Measurements from ENCODE around the gene ENTPD1.
A peak's percentile ranks its signal among the peaks of the same experiment; 100 is the strongest.
"Not testable (repeated sequence)": the region's sequence is repeated elsewhere in the genome, so short reads cannot be mapped to it uniquely, and the experiment has no call there.

ENTPD1 gene

GRCh38 chr10:95796504-95796903 is 40.5 kb downstream of the ENTPD1 start:
- peaks cover 61% of the 10 kb centered on the region for H3K4me1 Mint-ChIP-seq (ENCODE audit: low read depth)
- H3K4me3 Mint-ChIP-seq: peak overlapping the region; percentile 4
- peaks cover 19% of the 10 kb centered on the region for H3K9me3 Mint-ChIP-seq
- no peaks in the 10 kb centered on the region for H3K27me3 Mint-ChIP-seq (ENCODE audit: low read depth)
- peaks cover 41% of the 10 kb centered on the region for H3K36me3 Mint-ChIP-seq (ENCODE audit: low read depth)
- H3K27ac Mint-ChIP-seq: peak overlapping the region; percentile 58

GRCh38 chr10:95798096-95798855 is 42.3 kb downstream of the ENTPD1 start:
- peak overlapping the region; percentile 11 for H3K4me3 Mint-ChIP-seq

GRCh38 chr10:95800286-95800685 is 44.3 kb downstream of the ENTPD1 start:
- peak overlapping the region; percentile 12 for H3K4me3 Mint-ChIP-seq
- peaks cover 44% of the 10 kb centered on the region for H3K4me1 Mint-ChIP-seq (ENCODE audit: low read depth)
- peaks cover 42% of the 10 kb centered on the region for H3K9me3 Mint-ChIP-seq
- H3K27me3 Mint-ChIP-seq (ENCODE audit: low read depth): not testable (repeated sequence)
- H3K27ac Mint-ChIP-seq: peak overlapping the region; percentile 59
- peaks cover 41% of the 10 kb centered on the region for H3K36me3 Mint-ChIP-seq (ENCODE audit: low read depth)

More at GRCh38 chr10:95798096-95798855, 42.3 kb downstream of the ENTPD1 start:
- H3K4me1 Mint-ChIP-seq (ENCODE audit: low read depth): peaks cover 47% of the 10 kb centered on the region
- H3K27me3 Mint-ChIP-seq (ENCODE audit: low read depth): no peaks in the 10 kb centered on the region
- peak overlapping the region; percentile 11 for H3K27ac Mint-ChIP-seq
- H3K9me3 Mint-ChIP-seq: peaks cover 31% of the 10 kb centered on the region
- peaks cover 41% of the 10 kb centered on the region for H3K36me3 Mint-ChIP-seq (ENCODE audit: low read depth)

- H3K27ac Mint-ChIP-seq: not testable (repeated sequence)
- peaks cover 19% of the 10 kb centered on the region for H3K4me1 Mint-ChIP-seq (ENCODE audit: low read depth)
Observed at GRCh38 chr10:95806687-95807380, 50.9 kb downstream of the ENTPD1 start.

GRCh38 chr10:95808705-95809308 is 52.8 kb downstream of the ENTPD1 start:
- H3K4me1 Mint-ChIP-seq (ENCODE audit: low read depth): peaks cover 15% of the 10 kb centered on the region
- peaks cover 18% of the 10 kb centered on the region for H3K9me3 Mint-ChIP-seq
- peaks cover 28% of the 10 kb centered on the region for H3K36me3 Mint-ChIP-seq (ENCODE audit: low read depth)

More at GRCh38 chr10:95806687-95807380, 50.9 kb downstream of the ENTPD1 start:
- H3K36me3 Mint-ChIP-seq (ENCODE audit: low read depth): peaks cover 33% of the 10 kb centered on the region
- not testable (repeated sequence) for H3K4me3 Mint-ChIP-seq; H3K27me3 Mint-ChIP-seq (ENCODE audit: low read depth)
- peaks cover 32% of the 10 kb centered on the region for H3K9me3 Mint-ChIP-seq

GRCh38 chr10:95809370-95810197 is 53.6 kb downstream of the ENTPD1 start:
- H3K9me3 Mint-ChIP-seq: peaks cover 12% of the 10 kb centered on the region
- H3K4me3 Mint-ChIP-seq: no peak overlapping the region
- H3K4me1 Mint-ChIP-seq (ENCODE audit: low read depth): peaks cover 13% of the 10 kb centered on the region
- peaks cover 2% of the 10 kb centered on the region for H3K27me3 Mint-ChIP-seq (ENCODE audit: low read depth)
- peaks cover 23% of the 10 kb centered on the region for H3K36me3 Mint-ChIP-seq (ENCODE audit: low read depth)
- H3K27ac Mint-ChIP-seq: no peak overlapping the region

More at GRCh38 chr10:95808705-95809308, 52.8 kb downstream of the ENTPD1 start:
- not testable (repeated sequence) for H3K27me3 Mint-ChIP-seq (ENCODE audit: low read depth); H3K4me3 Mint-ChIP-seq; H3K27ac Mint-ChIP-seq

- Mint-ChIP-seq H3K9me3 (peaks cover 12% of the 10 kb centered on the region), H3K27me3 (ENCODE audit: low read depth) (peaks cover 2% of the 10 kb centered on the region), H3K27ac (no peak overlapping the region), H3K36me3 (ENCODE audit: low read depth) (peaks cover 26% of the 10 kb centered on the region), H3K4me3 (no peak overlapping the region), H3K4me1 (ENCODE audit: low read depth) (peaks cover 18% of the 10 kb centered on the region)
Observed at GRCh38 chr10:95810198-95810976, 54.4 kb downstream of the ENTPD1 start.

GRCh38 chr10:95813054-95813685 is 57.2 kb downstream of the ENTPD1 start:
- Mint-ChIP-seq H3K9me3 (peaks cover 8% of the 10 kb centered on the region), H3K36me3 (ENCODE audit: low read depth) (peaks cover 26% of the 10 kb centered on the region), H3K27me3 (ENCODE audit: low read depth) (no peaks in the 10 kb centered on the region), H3K4me1 (ENCODE audit: low read depth) (peaks cover 19% of the 10 kb centered on the region), H3K4me3 (no peak overlapping the region), H3K27ac (no peak overlapping the region)

GRCh38 chr10:95814011-95814727 is 58.2 kb downstream of the ENTPD1 start:
- H3K27me3 Mint-ChIP-seq (ENCODE audit: low read depth): no peaks in the 10 kb centered on the region
- H3K27ac Mint-ChIP-seq: no peak overlapping the region
- H3K4me3 Mint-ChIP-seq: no peak overlapping the region
- peaks cover 24% of the 10 kb centered on the region for H3K4me1 Mint-ChIP-seq (ENCODE audit: low read depth)
- H3K9me3 Mint-ChIP-seq: peaks cover 8% of the 10 kb centered on the region
- H3K36me3 Mint-ChIP-seq (ENCODE audit: low read depth): peaks cover 25% of the 10 kb centered on the region

GRCh38 chr10:95815133-95815532 is 59.2 kb downstream of the ENTPD1 start:
- Mint-ChIP-seq H3K27ac (peak overlapping the region; percentile 33), H3K36me3 (ENCODE audit: low read depth) (peaks cover 30% of the 10 kb centered on the region), H3K4me1 (ENCODE audit: low read depth) (peaks cover 32% of the 10 kb centered on the region), H3K4me3 (no peak overlapping the region), H3K27me3 (ENCODE audit: low read depth) (no peaks in the 10 kb centered on the region), H3K9me3 (peaks cover 8% of the 10 kb centered on the region)

- H3K36me3 Mint-ChIP-seq (ENCODE audit: low read depth): peaks cover 30% of the 10 kb centered on the region
- no peak overlapping the region for H3K4me3 Mint-ChIP-seq
- H3K9me3 Mint-ChIP-seq: peaks cover 5% of the 10 kb centered on the region
- no peaks in the 10 kb centered on the region for H3K27me3 Mint-ChIP-seq (ENCODE audit: low read depth)
- H3K27ac Mint-ChIP-seq: peak overlapping the region; percentile 16
- peaks cover 34% of the 10 kb centered on the region for H3K4me1 Mint-ChIP-seq (ENCODE audit: low read depth)
Observed at GRCh38 chr10:95815701-95816240, 59.8 kb downstream of the ENTPD1 start.

- H3K4me1 Mint-ChIP-seq (ENCODE audit: low read depth): peaks cover 43% of the 10 kb centered on the region
- H3K27ac Mint-ChIP-seq: peak overlapping the region; percentile 95
- H3K27me3 Mint-ChIP-seq (ENCODE audit: low read depth): no peaks in the 10 kb centered on the region
- peaks cover 31% of the 10 kb centered on the region for H3K36me3 Mint-ChIP-seq (ENCODE audit: low read depth)
- H3K9me3 Mint-ChIP-seq: no peaks in the 10 kb centered on the region
- no peak overlapping the region for H3K4me3 Mint-ChIP-seq
Observed at GRCh38 chr10:95818010-95818409, 62.0 kb downstream of the ENTPD1 start.
